Stimulated activated CD8-positive, alpha-beta memory T cell treated with anti-CD3 and anti-CD28 coated beads, Interleukin-15, amount 100 ng/mL, for 1 hour (primary cell): Measurements from ENCODE around the gene OR2K2.
"Not testable (repeated sequence)": the region's sequence is repeated elsewhere in the genome, so short reads cannot be mapped to it uniquely, and the experiment has no call there.

Experiments used
- DNase-seq: peaks from one replicate; pipeline ENCODE4 v3.0.0-alpha.2; 2020; ENCODE audit warnings: low read depth

The OR2K2 gene

GRCh38 chr9:111330124-111330523, at the start of gene OR2K2:
TSS of gene OR2K2 (minus strand) at chr9:111330224. CDS start at chr9:111328433, 1,791 bp downstream.
- no peak for DNase-seq

- no peak for DNase-seq
Observed at GRCh38 chr9:111375817-111376564, 46.0 kb upstream of the OR2K2 start.

GRCh38 chr9:111375062-111375461, 45.0 kb upstream of the OR2K2 start:
- DNase-seq: no peak

- DNase-seq: no peak
Observed at GRCh38 chr9:111372297-111372696, 42.3 kb upstream of the OR2K2 start.

- no peak for DNase-seq
Observed at GRCh38 chr9:111366978-111367377, 37.0 kb upstream of the OR2K2 start.

- no peak for DNase-seq
Observed at GRCh38 chr9:111362526-111362925, 32.5 kb upstream of the OR2K2 start.

GRCh38 chr9:111360881-111361280, 30.9 kb upstream of the OR2K2 start:
- no peak for DNase-seq

- DNase-seq: no peak
Observed at GRCh38 chr9:111356481-111357244, 26.6 kb upstream of the OR2K2 start.

GRCh38 chr9:111352545-111352944, 22.5 kb upstream of the OR2K2 start:
- DNase-seq: no peak

- DNase-seq: no peak
Observed at GRCh38 chr9:111350556-111350955, 20.5 kb upstream of the OR2K2 start.

- no peak for DNase-seq
Observed at GRCh38 chr9:111349766-111350165, 19.7 kb upstream of the OR2K2 start.

GRCh38 chr9:111348821-111349271, 18.8 kb upstream of the OR2K2 start:
- DNase-seq: no peak

- DNase-seq: not testable (repeated sequence)
Observed at GRCh38 chr9:111334318-111334863, 4.4 kb upstream of the OR2K2 start.

GRCh38 chr9:111320631-111321030, 9.4 kb downstream of the OR2K2 start:
- no peak for DNase-seq

GRCh38 chr9:111316796-111317195, 13.2 kb downstream of the OR2K2 start:
- DNase-seq: no peak

GRCh38 chr9:111305914-111306313, 24.1 kb downstream of the OR2K2 start:
- no peak for DNase-seq

GRCh38 chr9:111304000-111304399, 26.0 kb downstream of the OR2K2 start:
- not testable (repeated sequence) for DNase-seq

GRCh38 chr9:111301195-111301594, 28.8 kb downstream of the OR2K2 start:
- no peak for DNase-seq

- no peak for DNase-seq
Observed at GRCh38 chr9:111300140-111300735, 29.8 kb downstream of the OR2K2 start.

GRCh38 chr9:111299599-111299966, 30.4 kb downstream of the OR2K2 start:
- DNase-seq: not testable (repeated sequence)

GRCh38 chr9:111298731-111299598, 31.1 kb downstream of the OR2K2 start:
- DNase-seq: no peak

- DNase-seq: no peak
Observed at GRCh38 chr9:111298111-111298510, 31.9 kb downstream of the OR2K2 start.
